SK-N-SH treated with all-trans-retinoic acid at 6 μM for 48 hours (cell line): ENCODE data around the gene ACOXL.

ENCODE experiments used
- ZC3H10 ChIP-seq: fragments of 250-450 bp; sonication (Bioruptor Pico); IDR thresholded peaks from 2 replicates; pipeline ENCODE4 v1.5.1; 2021; ENCODE audit warnings: mild to moderate bottlenecking, moderate library complexity
- TF ChIP-seq, protein P1 (sequence below): fragments of 250-450 bp; sonication (Bioruptor Pico); IDR thresholded peaks from 2 replicates; pipeline ENCODE4 v1.5.1; 2021; ENCODE audit warnings: mild to moderate bottlenecking, moderate library complexity
- TF ChIP-seq, protein P2 (sequence below): fragments of 250-450 bp; sonication (Bioruptor Pico); IDR thresholded peaks from 2 replicates; pipeline ENCODE4 v1.8.0; 2020; ENCODE audit warnings: mild to moderate bottlenecking, moderate library complexity, borderline replicate concordance

DNA sequence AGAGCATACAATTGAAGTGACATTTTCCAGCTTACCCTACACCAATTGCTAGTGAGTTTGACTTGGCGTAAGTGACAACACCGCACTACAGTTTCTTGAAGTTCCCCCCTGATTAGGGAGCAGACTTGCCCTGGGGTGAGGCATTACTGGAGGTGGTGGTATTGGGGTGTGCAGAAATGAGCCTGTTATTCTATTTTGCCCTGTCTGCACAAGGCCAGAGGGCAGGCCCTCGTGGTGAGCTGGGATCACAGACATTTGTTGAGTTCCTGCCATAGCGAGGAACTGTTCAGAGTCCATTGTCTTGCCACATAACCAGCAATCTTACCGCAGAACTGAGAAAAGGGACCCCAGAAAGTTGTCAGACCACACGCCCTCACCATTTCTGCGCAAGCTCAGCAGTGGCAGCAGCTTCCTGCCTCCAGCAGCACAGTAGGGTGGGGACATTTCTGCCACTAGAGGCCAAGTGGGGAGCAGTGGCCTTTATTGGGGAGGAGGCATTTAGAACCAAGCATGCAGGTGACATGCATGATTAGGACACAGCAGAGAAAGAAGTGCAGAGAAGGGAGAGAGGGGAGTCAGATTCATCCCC, 284.8 kb downstream of the ACOXL start:
- TF ChIP-seq ZC3H10 (CRISPR knock-in tag), result no peak
- TF ChIP-seq, protein P1, sequence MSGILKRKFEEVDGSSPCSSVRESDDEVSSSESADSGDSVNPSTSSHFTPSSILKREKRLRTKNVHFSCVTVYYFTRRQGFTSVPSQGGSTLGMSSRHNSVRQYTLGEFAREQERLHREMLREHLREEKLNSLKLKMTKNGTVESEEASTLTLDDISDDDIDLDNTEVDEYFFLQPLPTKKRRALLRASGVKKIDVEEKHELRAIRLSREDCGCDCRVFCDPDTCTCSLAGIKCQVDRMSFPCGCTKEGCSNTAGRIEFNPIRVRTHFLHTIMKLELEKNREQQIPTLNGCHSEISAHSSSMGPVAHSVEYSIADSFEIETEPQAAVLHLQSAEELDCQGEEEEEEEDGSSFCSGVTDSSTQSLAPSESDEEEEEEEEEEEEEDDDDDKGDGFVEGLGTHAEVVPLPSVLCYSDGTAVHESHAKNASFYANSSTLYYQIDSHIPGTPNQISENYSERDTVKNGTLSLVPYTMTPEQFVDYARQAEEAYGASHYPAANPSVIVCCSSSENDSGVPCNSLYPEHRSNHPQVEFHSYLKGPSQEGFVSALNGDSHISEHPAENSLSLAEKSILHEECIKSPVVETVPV (CRISPR knock-in tag), result no peak
- TF ChIP-seq, protein P2, sequence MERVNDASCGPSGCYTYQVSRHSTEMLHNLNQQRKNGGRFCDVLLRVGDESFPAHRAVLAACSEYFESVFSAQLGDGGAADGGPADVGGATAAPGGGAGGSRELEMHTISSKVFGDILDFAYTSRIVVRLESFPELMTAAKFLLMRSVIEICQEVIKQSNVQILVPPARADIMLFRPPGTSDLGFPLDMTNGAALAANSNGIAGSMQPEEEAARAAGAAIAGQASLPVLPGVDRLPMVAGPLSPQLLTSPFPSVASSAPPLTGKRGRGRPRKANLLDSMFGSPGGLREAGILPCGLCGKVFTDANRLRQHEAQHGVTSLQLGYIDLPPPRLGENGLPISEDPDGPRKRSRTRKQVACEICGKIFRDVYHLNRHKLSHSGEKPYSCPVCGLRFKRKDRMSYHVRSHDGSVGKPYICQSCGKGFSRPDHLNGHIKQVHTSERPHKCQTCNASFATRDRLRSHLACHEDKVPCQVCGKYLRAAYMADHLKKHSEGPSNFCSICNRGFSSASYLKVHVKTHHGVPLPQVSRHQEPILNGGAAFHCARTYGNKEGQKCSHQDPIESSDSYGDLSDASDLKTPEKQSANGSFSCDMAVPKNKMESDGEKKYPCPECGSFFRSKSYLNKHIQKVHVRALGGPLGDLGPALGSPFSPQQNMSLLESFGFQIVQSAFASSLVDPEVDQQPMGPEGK (CRISPR knock-in tag), result no peak
